Kidney (tissue), 14 donors: ENCODE measurements around the gene ARHGAP42. TPM values are rescaled to one million over a fixed set of nuclear protein-coding genes. Genes with fewer than 3 reads are reported as not detected.

Experiments
- DNase-seq, 5 donors: peaks; one replicate each; pipeline ENCODE4 v3.0.0-alpha.2; 2013 to 2020
- FAIRE-seq: peaks from 2 replicates; lab custom pipeline; 2012; peaks lifted over from hg19 to GRCh38; lab: Jason Lieb, UNC
- H3K27ac ChIP-seq, 2 donors: one replicate each; pipeline ENCODE4 v1.7.0; 2013; ENCODE audit warnings: low read depth in 2 of 2, low read length in 2 of 2, inconsistent platforms in 1 of 2
- H3K27me3 ChIP-seq: one replicate; pipeline ENCODE4 v1.7.1; 2013; ENCODE audit warnings: low read length, inconsistent platforms; ENCODE audit not compliant: control insufficient read depth, insufficient read depth
- H3K36me3 ChIP-seq, 3 donors: one replicate each; pipeline versions ENCODE4 v1.7.0 to v1.7.1; 2013; ENCODE audit warnings: low read length in 3 of 3, control low read depth in 1 of 3, inconsistent platforms in 1 of 3; ENCODE audit not compliant: insufficient read depth in 3 of 3, control insufficient read depth in 2 of 3
- H3K4me1 ChIP-seq, 3 donors: one replicate each; pipeline versions ENCODE4 v1.7.0 to v1.7.1; 2013; ENCODE audit warnings: low read length in 3 of 3, inconsistent platforms in 1 of 3, low read depth in 1 of 3; ENCODE audit not compliant: control insufficient read depth in 2 of 3, insufficient read depth in 2 of 3
- H3K4me3 ChIP-seq, 3 donors: one replicate each; pipeline versions ENCODE4 v1.7.0 to v1.8.1; 2013; ENCODE audit warnings: low read length in 3 of 3, control low read depth in 1 of 3, inconsistent platforms in 1 of 3
- H3K9ac ChIP-seq, 3 donors: one replicate each; pipeline versions ENCODE4 v1.7.0 to v1.7.1; 2013; ENCODE audit warnings: low read length in 3 of 3, control low read depth in 1 of 3, inconsistent platforms in 1 of 3
- H3K9me3 ChIP-seq, 3 donors: one replicate each; pipeline versions ENCODE4 v1.7.0 to v1.7.1; 2013; ENCODE audit warnings: low read length in 3 of 3, control low read depth in 1 of 3, inconsistent platforms in 1 of 3; ENCODE audit not compliant: control insufficient read depth in 2 of 3, insufficient read depth in 1 of 3
- intact Hi-C: fragments of 100-400 bp; cut with DNase I; formaldehyde crosslinking; loops from one replicate; pipeline ENCODE4 v1.11.1; 2022
- polyA plus RNA-seq: library from polyadenylated mRNA; stranded (reverse); fragments of 350-450 nt; fragmentation: Illumina TruSeq; extraction: RNeasy Lipid Tissue Mini Kit (QIAGEN cat#74804); gene quantifications from one replicate; pipeline ENCODE4 v1.2.3, GENCODE V29; 2014; ENCODE audit warnings: low read depth, low replicate concordance; ENCODE audit not compliant: insufficient read depth
- total RNA-seq: library from RNA; stranded (reverse); fragmentation: NEBNext Ultra II Directional; extraction: Animal tissue kit (Norgen Biotek cat#: 25700); gene quantifications from one replicate; pipeline ENCODE4 v1.2.1, GENCODE V29; 2021
- TF ChIP-seq, protein P1 (sequence below): IDR thresholded peaks from 3 replicates; pipeline ENCODE4 v1.5.1; 2012; ENCODE audit warnings: mild to moderate bottlenecking, moderate library complexity, borderline replicate concordance; ENCODE audit not compliant: insufficient read depth; ENCODE audit errors: extremely low read depth
- donor health status: control.
- donor health status: control.
- donor health status: control.
- donor health status: control.
- donor health status: control.
- donor health status: DM: yes; HTN: yes; CAD: no.
- donor health status: Normal renal cell carcinoma (clear cell type).

Gene ARHGAP42
- total and polyA plus RNA-seq, 2 donors from 2014 or later, result 4.2 to 18.9 TPM

DNA sequence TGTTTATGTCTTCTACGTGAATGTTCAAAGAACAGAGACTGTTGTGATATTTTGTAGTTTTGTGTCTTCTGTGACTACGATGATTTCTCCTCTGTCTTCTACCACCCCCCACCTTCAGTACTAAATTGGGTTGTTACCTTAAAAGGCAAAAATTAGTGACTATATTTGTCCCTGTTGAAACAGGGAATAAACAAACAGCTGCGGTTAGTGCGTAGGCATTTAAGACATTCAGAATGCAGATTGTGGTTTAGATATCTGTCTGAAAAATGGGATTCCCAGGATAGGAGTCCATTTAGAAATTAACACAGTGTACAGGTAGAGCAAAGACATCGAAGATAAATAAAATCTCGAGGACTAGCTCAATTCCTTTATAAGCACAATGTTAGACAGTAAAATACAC, 15.6 kb upstream of the ARHGAP42 start:
- intact Hi-C loops, result no loop called here
- no peak for FAIRE-seq
- Histone ChIP-seq H3K36me3 (no peaks in the 10 kb centered on the region), H3K9ac (no peak overlapping the region), H3K4me3 (no peak overlapping the region), H3K27me3 (no peaks in the 10 kb centered on the region), H3K4me1 (peaks cover 0 to 8% (median 0%) of the 10 kb centered on the region in 3 donors), H3K27ac (no peak overlapping the region), H3K9me3 (no peaks in the 10 kb centered on the region)
- TF ChIP-seq, protein P1, sequence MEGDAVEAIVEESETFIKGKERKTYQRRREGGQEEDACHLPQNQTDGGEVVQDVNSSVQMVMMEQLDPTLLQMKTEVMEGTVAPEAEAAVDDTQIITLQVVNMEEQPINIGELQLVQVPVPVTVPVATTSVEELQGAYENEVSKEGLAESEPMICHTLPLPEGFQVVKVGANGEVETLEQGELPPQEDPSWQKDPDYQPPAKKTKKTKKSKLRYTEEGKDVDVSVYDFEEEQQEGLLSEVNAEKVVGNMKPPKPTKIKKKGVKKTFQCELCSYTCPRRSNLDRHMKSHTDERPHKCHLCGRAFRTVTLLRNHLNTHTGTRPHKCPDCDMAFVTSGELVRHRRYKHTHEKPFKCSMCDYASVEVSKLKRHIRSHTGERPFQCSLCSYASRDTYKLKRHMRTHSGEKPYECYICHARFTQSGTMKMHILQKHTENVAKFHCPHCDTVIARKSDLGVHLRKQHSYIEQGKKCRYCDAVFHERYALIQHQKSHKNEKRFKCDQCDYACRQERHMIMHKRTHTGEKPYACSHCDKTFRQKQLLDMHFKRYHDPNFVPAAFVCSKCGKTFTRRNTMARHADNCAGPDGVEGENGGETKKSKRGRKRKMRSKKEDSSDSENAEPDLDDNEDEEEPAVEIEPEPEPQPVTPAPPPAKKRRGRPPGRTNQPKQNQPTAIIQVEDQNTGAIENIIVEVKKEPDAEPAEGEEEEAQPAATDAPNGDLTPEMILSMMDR, result no peak
- DNase-seq, result no peak

DNA sequence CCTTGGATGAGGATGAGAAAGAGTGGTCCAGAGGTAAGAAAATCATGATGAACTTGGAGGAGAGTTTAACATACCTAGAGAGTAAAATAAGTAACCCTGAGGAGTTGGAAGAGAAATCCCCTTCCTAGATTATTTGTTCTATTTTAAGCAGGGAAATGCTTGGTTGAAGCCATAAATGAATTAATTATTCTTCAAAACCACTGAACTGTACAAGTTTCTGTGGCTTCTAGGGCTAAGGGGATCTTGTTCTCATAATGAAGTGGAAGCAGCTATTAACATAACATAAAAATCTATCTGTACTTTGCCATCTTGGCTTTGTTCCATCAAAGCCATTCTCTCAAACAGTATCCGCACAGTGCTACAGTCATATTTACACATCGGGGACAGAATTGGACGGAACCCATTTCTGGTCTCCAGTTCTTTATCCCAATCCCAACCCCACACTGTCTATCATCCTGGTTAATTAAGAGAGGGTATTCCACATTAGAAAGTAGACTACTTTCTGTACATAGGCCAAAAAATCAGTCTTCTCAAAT, 14.5 kb upstream of the ARHGAP42 start:
- H3K4me3 ChIP-seq, result no peak overlapping the region
- H3K9ac ChIP-seq, result no peak overlapping the region
- H3K9me3 ChIP-seq, result no peaks in the 10 kb centered on the region
- peaks cover 0 to 8% (median 0%) of the 10 kb centered on the region in 3 donors for H3K4me1 ChIP-seq
- intact Hi-C loops, result no loop called here
- DNase-seq (peak in 1 of 5 donors; percentile 15), FAIRE-seq (no peak)
- H3K27ac ChIP-seq, result no peak overlapping the region
- no peaks in the 10 kb centered on the region for H3K27me3 ChIP-seq
- TF ChIP-seq, protein P1, result no peak
- H3K36me3 ChIP-seq, result no peaks in the 10 kb centered on the region

DNA sequence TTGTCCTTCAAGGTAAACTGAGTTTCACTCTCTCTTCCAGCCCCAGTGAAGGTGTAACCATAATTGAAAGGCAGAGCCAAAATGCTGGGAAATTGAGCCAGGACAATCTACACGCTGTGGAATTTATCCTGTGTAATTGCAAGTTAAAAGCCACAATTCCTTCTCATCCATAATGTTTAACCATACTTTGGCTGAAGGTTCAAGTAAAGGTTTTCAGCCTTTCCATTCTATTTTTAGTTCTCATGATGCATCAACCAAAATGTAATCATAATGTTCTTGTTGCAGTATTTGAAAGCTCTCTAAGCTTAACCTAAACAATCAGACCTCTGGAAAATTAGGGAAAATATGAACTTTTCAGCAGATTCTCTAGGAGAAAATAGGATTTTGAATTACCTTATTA, 14.0 kb upstream of the ARHGAP42 start:
- Histone ChIP-seq H3K36me3 (no peaks in the 10 kb centered on the region), H3K9me3 (no peaks in the 10 kb centered on the region), H3K27ac (no peak overlapping the region), H3K27me3 (no peaks in the 10 kb centered on the region), H3K4me3 (no peak overlapping the region), H3K9ac (no peak overlapping the region), H3K4me1 (peaks cover 0 to 8% (median 0%) of the 10 kb centered on the region in 3 donors)
- FAIRE-seq (no peak), DNase-seq (no peak)
- TF ChIP-seq, protein P1, result no peak
- intact Hi-C loops, result no loop called here

DNA sequence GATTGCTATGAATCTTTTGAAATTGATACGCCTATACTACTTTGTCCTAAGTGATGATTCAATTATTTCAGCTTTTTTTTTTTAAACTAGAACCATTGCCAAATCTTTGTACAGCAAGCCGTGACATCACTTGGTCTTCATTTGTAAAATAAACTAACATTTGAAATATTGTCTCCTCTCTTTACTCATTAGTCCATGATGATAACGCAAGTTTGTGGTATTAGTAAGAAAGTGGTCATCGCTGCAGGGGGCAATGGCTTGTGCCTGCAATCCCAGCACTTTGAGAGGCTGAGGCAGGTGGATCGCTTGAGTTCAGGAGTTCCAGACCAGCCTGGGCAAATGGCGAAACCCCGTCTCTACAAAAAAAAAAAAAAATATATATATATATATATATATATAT, 12.9 kb upstream of the ARHGAP42 start:
- Histone ChIP-seq H3K9me3 (no peaks in the 10 kb centered on the region), H3K36me3 (no peaks in the 10 kb centered on the region), H3K27me3 (no peaks in the 10 kb centered on the region), H3K27ac (no peak overlapping the region), H3K4me3 (no peak overlapping the region), H3K4me1 (peaks cover 0 to 8% (median 0%) of the 10 kb centered on the region in 3 donors), H3K9ac (no peak overlapping the region)
- TF ChIP-seq, protein P1, result no peak
- DNase-seq, result no peak
- intact Hi-C loops, result no loop called here
- FAIRE-seq, result no peak
